OCI-LY1 (cell line): Measurements from ENCODE around the gene BGLAP.

Source experiments
- H2AFZ ChIP-seq: fragments of 200-600 bp; sonication (generic), shearing (Covaris generic); 2 replicates; pipeline ENCODE4 v1.6.0; 2014; ENCODE audit warnings: antibody characterized with exemption, mild to moderate bottlenecking, low read length
- H3F3A ChIP-seq: fragments of 200-600 bp; sonication (generic), shearing (Covaris generic); 2 replicates; pipeline ENCODE4 v1.6.0; 2014; ENCODE audit warnings: mild to moderate bottlenecking, antibody characterized with exemption, low read length, moderate library complexity; ENCODE audit not compliant: insufficient read depth
- H3K27ac ChIP-seq: fragments of 200-600 bp; sonication (generic); 2 replicates; pipeline ENCODE4 v1.5.1; 2014; ENCODE audit warnings: low read length, mixed run types, mild to moderate bottlenecking, low read depth; ENCODE audit not compliant: poor library complexity, severe bottlenecking
- H3K27me3 ChIP-seq: fragments of 200-600 bp; sonication (generic); 2 replicates; pipeline ENCODE4 v1.6.0; 2014; ENCODE audit warnings: antibody characterized with exemption, mild to moderate bottlenecking, low read length, moderate library complexity; ENCODE audit not compliant: insufficient read depth
- H3K36me3 ChIP-seq: fragments of 200-600 bp; sonication (generic); 2 replicates; pipeline ENCODE4 v1.6.1; 2014; ENCODE audit warnings: mild to moderate bottlenecking, antibody characterized with exemption, low read length, moderate library complexity, mixed read lengths; ENCODE audit not compliant: insufficient read depth
- H3K4me1 ChIP-seq: fragments of 200-600 bp; sonication (generic); 2 replicates; pipeline ENCODE4 v1.5.1; 2014; ENCODE audit warnings: mild to moderate bottlenecking, low read length, moderate library complexity; ENCODE audit not compliant: insufficient read depth, severe bottlenecking
- H3K4me2 ChIP-seq: fragments of 200-600 bp; sonication (generic), shearing (Covaris generic); 2 replicates; pipeline ENCODE4 v1.6.1; 2014; ENCODE audit warnings: low read length
- H3K4me3 ChIP-seq: fragments of 200-600 bp; sonication (generic); 2 replicates; pipeline ENCODE4 v1.5.1; 2014; ENCODE audit warnings: low read length, low read depth, mild to moderate bottlenecking, mixed read lengths; ENCODE audit not compliant: poor library complexity, severe bottlenecking
- H3K79me2 ChIP-seq: fragments of 200-600 bp; shearing (Covaris generic); 2 replicates; pipeline ENCODE4 v1.6.1; 2016; ENCODE audit warnings: mixed run types, low read length, mixed read lengths; ENCODE audit not compliant: insufficient read depth
- H3K9ac ChIP-seq: fragments of 200-600 bp; sonication (generic), shearing (Covaris generic); 2 replicates; pipeline ENCODE4 v1.6.1; 2014; ENCODE audit warnings: mild to moderate bottlenecking, low read length, mixed read lengths
- H3K9me2 ChIP-seq: fragments of 200-600 bp; sonication (generic), shearing (Covaris generic); 2 replicates; pipeline ENCODE4 v1.6.1; 2014; ENCODE audit warnings: low read depth, mild to moderate bottlenecking, low read length, mixed read lengths
- H3K9me3 ChIP-seq: fragments of 200-600 bp; shearing (Covaris generic); 2 replicates; pipeline ENCODE4 v1.6.1; 2014; ENCODE audit warnings: low read length, mixed read lengths
- H4K20me1 ChIP-seq: fragments of 200-600 bp; sonication (generic), shearing (Covaris generic); 2 replicates; pipeline ENCODE4 v1.6.0; 2016; ENCODE audit warnings: mild to moderate bottlenecking, low read length; ENCODE audit not compliant: insufficient read depth
- EZH2 ChIP-seq: fragments of 200-600 bp; sonication (generic), shearing (Covaris generic); IDR thresholded peaks from 2 replicates; pipeline ENCODE4 v1.8.0; 2017; ENCODE audit warnings: borderline replicate concordance, mixed run types, mild to moderate bottlenecking, antibody characterized with exemption, low read length, moderate library complexity, mixed read lengths
- TF ChIP-seq, protein P1 (sequence below): fragments of 200-600 bp; sonication (generic), shearing (Covaris generic); IDR thresholded peaks from 2 replicates; pipeline ENCODE4 v1.5.1; 2017; ENCODE audit warnings: mild to moderate bottlenecking, antibody characterized with exemption, low read length, moderate library complexity, mixed read lengths

BGLAP gene

GRCh38 chr1:156289857-156290256, 47.9 kb downstream of the BGLAP start:
- no peak overlapping the region for H3K4me2 ChIP-seq

DNA sequence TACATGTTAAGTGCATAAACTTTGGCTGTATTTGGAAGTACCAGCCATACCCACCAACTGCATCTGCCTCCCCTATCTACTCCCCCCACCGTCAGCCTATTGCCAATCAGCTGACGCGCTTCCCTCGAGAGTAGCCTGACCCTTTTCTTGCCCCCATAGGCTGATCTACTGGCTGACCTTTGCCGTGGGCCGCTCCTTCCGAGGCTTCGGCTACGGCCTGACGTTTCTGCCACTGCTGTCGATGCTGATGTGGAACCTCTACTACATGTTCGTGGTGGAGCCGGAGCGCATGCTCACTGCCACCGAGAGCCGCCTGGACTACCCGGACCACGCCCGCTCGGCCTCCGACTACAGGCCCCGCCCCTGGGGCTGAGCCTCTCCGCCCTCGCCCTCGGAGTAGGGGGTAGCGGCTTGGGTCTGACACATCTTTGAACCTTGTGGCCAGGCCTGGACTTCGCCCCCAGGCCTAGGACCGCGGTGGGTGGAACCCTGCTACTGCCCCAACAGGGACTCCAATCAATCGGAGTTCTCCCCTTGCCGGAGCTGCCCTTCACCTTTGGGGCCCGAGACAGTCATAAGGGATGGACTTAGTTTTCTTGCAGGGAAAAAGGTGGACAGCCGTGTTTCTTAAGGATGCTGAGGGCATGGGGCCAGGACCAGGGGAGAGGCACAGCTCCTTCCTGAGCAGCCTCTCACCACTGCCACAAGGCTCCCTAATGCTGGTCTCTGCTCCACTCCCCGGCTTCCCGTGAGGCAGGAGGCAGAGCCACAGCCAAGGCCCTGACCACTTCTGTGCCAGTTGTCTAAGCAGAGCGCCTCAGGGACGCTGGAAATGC, 49.5 kb downstream of the BGLAP start:
- H3K9ac ChIP-seq = peak overlapping the region; percentile 34; the same call in 1 of the 2 replicates
- peaks cover 23% of the 10 kb centered on the region for H3K4me1 ChIP-seq
- peak overlapping the region; percentile 48 for H3K4me3 ChIP-seq
- H2AFZ ChIP-seq = no peak overlapping the region
- no peak for TF ChIP-seq EZH2
- TF ChIP-seq, protein P1, sequence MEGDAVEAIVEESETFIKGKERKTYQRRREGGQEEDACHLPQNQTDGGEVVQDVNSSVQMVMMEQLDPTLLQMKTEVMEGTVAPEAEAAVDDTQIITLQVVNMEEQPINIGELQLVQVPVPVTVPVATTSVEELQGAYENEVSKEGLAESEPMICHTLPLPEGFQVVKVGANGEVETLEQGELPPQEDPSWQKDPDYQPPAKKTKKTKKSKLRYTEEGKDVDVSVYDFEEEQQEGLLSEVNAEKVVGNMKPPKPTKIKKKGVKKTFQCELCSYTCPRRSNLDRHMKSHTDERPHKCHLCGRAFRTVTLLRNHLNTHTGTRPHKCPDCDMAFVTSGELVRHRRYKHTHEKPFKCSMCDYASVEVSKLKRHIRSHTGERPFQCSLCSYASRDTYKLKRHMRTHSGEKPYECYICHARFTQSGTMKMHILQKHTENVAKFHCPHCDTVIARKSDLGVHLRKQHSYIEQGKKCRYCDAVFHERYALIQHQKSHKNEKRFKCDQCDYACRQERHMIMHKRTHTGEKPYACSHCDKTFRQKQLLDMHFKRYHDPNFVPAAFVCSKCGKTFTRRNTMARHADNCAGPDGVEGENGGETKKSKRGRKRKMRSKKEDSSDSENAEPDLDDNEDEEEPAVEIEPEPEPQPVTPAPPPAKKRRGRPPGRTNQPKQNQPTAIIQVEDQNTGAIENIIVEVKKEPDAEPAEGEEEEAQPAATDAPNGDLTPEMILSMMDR = no peak
- no peaks in the 10 kb centered on the region for H3K36me3 ChIP-seq
- no peaks in the 10 kb centered on the region for H3F3A ChIP-seq
- H3K27ac ChIP-seq = no peak overlapping the region
- H4K20me1 ChIP-seq = no peaks in the 10 kb centered on the region
- H3K79me2 ChIP-seq = no peaks in the 10 kb centered on the region
- H3K27me3 ChIP-seq = no peaks in the 10 kb centered on the region
- H3K9me2 ChIP-seq = no peaks in the 10 kb centered on the region
- H3K4me2 ChIP-seq = peak overlapping the region; percentile 64
- no peaks in the 10 kb centered on the region for H3K9me3 ChIP-seq

More at GRCh38 chr1:156289857-156290256, 47.9 kb downstream of the BGLAP start:
- Histone ChIP-seq H3K9me2 (no peaks in the 10 kb centered on the region), H3K9me3 (no peaks in the 10 kb centered on the region), H3K9ac (no peak overlapping the region), H3K27me3 (no peaks in the 10 kb centered on the region), H3F3A (no peaks in the 10 kb centered on the region), H3K36me3 (no peaks in the 10 kb centered on the region), H2AFZ (no peak overlapping the region), H3K79me2 (no peaks in the 10 kb centered on the region), H3K4me1 (peaks cover 12% of the 10 kb centered on the region), H3K4me3 (no peak overlapping the region), H4K20me1 (no peaks in the 10 kb centered on the region), H3K27ac (no peak overlapping the region)
- TF ChIP-seq, protein P1 = no peak
- TF ChIP-seq EZH2 = no peak
